ENCODE results near the gene USP51.
"Not testable (repeated sequence)": the region's sequence is repeated elsewhere in the genome, so short reads cannot be mapped to it uniquely, and the experiment has no call there.

DNA sequence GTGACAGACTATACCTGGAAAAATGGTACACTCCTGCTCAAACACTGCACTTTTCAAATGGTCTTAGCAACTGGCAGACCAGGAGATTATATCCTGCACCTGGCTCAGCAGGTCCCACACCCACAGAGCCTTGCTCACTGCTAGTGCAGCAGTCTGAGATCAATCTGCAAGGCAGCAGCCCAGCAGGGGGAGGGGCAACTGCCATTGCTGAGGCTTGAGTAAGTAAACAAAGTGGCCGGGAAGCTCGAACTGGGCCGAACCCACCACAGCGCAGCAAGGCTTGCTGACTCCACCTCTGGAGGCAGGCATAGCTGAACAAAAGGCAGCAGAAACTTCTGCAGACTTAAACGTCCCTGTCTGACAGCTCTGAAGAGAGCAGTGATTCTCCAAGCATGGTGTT lies 46.2 kb downstream of the USP51 start:
- TF ChIP-seq, protein P1, sequence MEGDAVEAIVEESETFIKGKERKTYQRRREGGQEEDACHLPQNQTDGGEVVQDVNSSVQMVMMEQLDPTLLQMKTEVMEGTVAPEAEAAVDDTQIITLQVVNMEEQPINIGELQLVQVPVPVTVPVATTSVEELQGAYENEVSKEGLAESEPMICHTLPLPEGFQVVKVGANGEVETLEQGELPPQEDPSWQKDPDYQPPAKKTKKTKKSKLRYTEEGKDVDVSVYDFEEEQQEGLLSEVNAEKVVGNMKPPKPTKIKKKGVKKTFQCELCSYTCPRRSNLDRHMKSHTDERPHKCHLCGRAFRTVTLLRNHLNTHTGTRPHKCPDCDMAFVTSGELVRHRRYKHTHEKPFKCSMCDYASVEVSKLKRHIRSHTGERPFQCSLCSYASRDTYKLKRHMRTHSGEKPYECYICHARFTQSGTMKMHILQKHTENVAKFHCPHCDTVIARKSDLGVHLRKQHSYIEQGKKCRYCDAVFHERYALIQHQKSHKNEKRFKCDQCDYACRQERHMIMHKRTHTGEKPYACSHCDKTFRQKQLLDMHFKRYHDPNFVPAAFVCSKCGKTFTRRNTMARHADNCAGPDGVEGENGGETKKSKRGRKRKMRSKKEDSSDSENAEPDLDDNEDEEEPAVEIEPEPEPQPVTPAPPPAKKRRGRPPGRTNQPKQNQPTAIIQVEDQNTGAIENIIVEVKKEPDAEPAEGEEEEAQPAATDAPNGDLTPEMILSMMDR (IDR thresholded peaks at IDR 0.05), result not testable (repeated sequence)
- not testable (repeated sequence) for TF ChIP-seq POLR2AphosphoS5, POLR2A (IDR thresholded peaks at IDR 0.05)
